AG10803 (cell line): ENCODE measurements around the gene IL36B.

Experiments
- DNase-seq: peaks from one replicate; pipeline ENCODE4 v3.0.0; 2010; ENCODE audit warnings: low read depth
- H3K4me3 ChIP-seq: 2 replicates; pipeline ENCODE4 v1.5.1; 2011; ENCODE audit warnings: mild to moderate bottlenecking, low read length, control low read depth
- CTCF ChIP-seq: conservative IDR thresholded peaks from 2 replicates; pipeline ENCODE4 v1.5.1; 2011; ENCODE audit warnings: mild to moderate bottlenecking, low read length, control low read depth, inconsistent platforms

IL36B gene

GRCh38 chr2:113036763-113037162, 15.9 kb downstream of the IL36B start:
- no peak for DNase-seq
- no peak for TF ChIP-seq CTCF
- no peak overlapping the region for H3K4me3 ChIP-seq

GRCh38 chr2:113034016-113034415, 18.7 kb downstream of the IL36B start:
- no peak for DNase-seq
- no peak overlapping the region for H3K4me3 ChIP-seq
- no peak for TF ChIP-seq CTCF

- TF ChIP-seq CTCF, result no peak
- no peak for DNase-seq
- no peak overlapping the region for H3K4me3 ChIP-seq
These were observed 19.9 kb downstream of the IL36B start for GRCh38 chr2:113032737-113033136.

GRCh38 chr2:113028112-113028511, 24.6 kb downstream of the IL36B start:
- no peak for TF ChIP-seq CTCF
- H3K4me3 ChIP-seq, result no peak overlapping the region
- no peak for DNase-seq

GRCh38 chr2:113027691-113028090, 25.0 kb downstream of the IL36B start:
- TF ChIP-seq CTCF, result no peak
- no peak for DNase-seq
- no peak overlapping the region for H3K4me3 ChIP-seq

- no peak overlapping the region for H3K4me3 ChIP-seq
- DNase-seq, result no peak
- TF ChIP-seq CTCF, result no peak
These were observed 26.9 kb downstream of the IL36B start for GRCh38 chr2:113025737-113026136.

GRCh38 chr2:113024764-113025163, 27.9 kb downstream of the IL36B start:
- TF ChIP-seq CTCF, result no peak
- H3K4me3 ChIP-seq, result no peak overlapping the region
- DNase-seq, result no peak
